Tibial artery (tissue), 4 donors: ENCODE data around the gene RSPRY1.

ENCODE experiments used
- DNase-seq, 2 donors: peaks; one replicate each; pipeline ENCODE4 v3.0.0-alpha.2; 2019
- H3K27ac ChIP-seq, 2 donors: fragments of 200-600 bp; sonication (generic) in 1 of 2; 1 replicate in 1 of 2; 2 replicates in 1 of 2; pipeline ENCODE4 v1.5.1; 2018 to 2019; ENCODE audit warnings: mild to moderate bottlenecking in 1 of 2
- H3K27me3 ChIP-seq, 2 donors: fragments of 200-600 bp; sonication (generic) in 1 of 2; one replicate each; pipeline versions ENCODE4 v1.5.1 to v1.6.0; 2016 to 2019
- H3K36me3 ChIP-seq, 3 donors: fragments of 200-600 bp; sonication (generic) in 2 of 3; one replicate each; pipeline ENCODE4 v1.5.1; 2016 to 2019; ENCODE audit warnings: mild to moderate bottlenecking in 2 of 3
- H3K4me1 ChIP-seq, 4 donors: fragments of 200-600 bp; sonication (generic) in 2 of 4; 1 replicate in 3 of 4; 2 replicates in 1 of 4; pipeline ENCODE4 v1.5.1; 2016 to 2019
- H3K4me3 ChIP-seq, 2 donors: fragments of 200-600 bp; sonication (generic) in 1 of 2; 1 replicate in 1 of 2; 2 replicates in 1 of 2; pipeline ENCODE4 v1.5.1; 2018 to 2019; ENCODE audit warnings: mild to moderate bottlenecking in 2 of 2
- H3K9me3 ChIP-seq, 3 donors: fragments of 200-600 bp; sonication (generic) in 1 of 3; one replicate each; pipeline ENCODE4 v1.5.1; 2016 to 2019
- intact Hi-C: fragments of 100-400 bp; cut with DNase I; formaldehyde crosslinking; loops from one replicate; pipeline ENCODE4 v1.15.0; 2023; ENCODE audit warnings: low total_unique reads
- TF ChIP-seq, protein P1 (sequence below), 2 experiments: fragments of 200-600 bp in 1 of 2; fragments of 450-650 bp in 1 of 2; IDR thresholded peaks; one replicate each; pipeline ENCODE4 v1.5.1; 2017 to 2019; ENCODE audit warnings: antibody characterized with exemption in 2 of 2, mild to moderate bottlenecking in 1 of 2, moderate library complexity in 1 of 2

Gene RSPRY1

DNA sequence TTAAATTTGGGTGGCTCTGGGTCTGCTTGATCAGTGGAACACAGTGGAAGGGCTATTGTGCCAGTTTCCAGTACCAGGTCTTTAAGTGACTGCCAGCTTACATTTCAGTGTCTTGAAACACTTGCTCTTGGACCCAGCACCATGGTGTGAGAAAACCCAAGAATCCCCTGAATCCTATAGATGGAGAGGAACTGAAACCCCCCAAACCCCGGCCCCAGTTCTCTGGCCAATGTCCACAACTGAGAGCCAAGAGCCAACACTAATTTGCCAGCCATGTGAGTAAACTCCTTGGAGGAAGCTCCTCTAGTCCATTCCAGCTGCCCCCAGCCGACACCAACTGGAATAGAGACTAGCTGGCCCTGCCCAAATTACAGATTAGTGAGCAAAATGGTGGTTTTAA lies 56.5 kb downstream of the RSPRY1 start:
- H3K4me1 ChIP-seq: peaks cover 0 to 18% (median 10%) of the 10 kb centered on the region in 4 donors
- intact Hi-C loops: no loop called here

GRCh38 chr16:57244463-57244766 lies 58.3 kb downstream of the RSPRY1 start:
- Histone ChIP-seq H3K4me1 (peaks cover 0 to 18% (median 10%) of the 10 kb centered on the region in 4 donors), H3K4me3 (peak overlapping the region; percentile 68 to 74), H3K9me3 (no peaks in the 10 kb centered on the region), H3K27ac (peak overlapping the region; percentile 85 to 94), H3K36me3 (peaks cover 17 to 36% (median 21%) of the 10 kb centered on the region in 3 donors), H3K27me3 (no peaks in the 10 kb centered on the region)
- intact Hi-C loops: no loop called here
- peak in 1 of 2 donors; percentile 72 for DNase-seq
- TF ChIP-seq, protein P1, sequence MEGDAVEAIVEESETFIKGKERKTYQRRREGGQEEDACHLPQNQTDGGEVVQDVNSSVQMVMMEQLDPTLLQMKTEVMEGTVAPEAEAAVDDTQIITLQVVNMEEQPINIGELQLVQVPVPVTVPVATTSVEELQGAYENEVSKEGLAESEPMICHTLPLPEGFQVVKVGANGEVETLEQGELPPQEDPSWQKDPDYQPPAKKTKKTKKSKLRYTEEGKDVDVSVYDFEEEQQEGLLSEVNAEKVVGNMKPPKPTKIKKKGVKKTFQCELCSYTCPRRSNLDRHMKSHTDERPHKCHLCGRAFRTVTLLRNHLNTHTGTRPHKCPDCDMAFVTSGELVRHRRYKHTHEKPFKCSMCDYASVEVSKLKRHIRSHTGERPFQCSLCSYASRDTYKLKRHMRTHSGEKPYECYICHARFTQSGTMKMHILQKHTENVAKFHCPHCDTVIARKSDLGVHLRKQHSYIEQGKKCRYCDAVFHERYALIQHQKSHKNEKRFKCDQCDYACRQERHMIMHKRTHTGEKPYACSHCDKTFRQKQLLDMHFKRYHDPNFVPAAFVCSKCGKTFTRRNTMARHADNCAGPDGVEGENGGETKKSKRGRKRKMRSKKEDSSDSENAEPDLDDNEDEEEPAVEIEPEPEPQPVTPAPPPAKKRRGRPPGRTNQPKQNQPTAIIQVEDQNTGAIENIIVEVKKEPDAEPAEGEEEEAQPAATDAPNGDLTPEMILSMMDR (IDR thresholded peaks at IDR 0.05): no peak

More for the DNA sequence above, 56.5 kb downstream of the RSPRY1 start:
- TF ChIP-seq, protein P1 (IDR thresholded peaks at IDR 0.05): no peak
- H3K27ac ChIP-seq: no peak overlapping the region
- no peak overlapping the region for H3K4me3 ChIP-seq
- peaks cover 19 to 36% (median 20%) of the 10 kb centered on the region in 3 donors for H3K36me3 ChIP-seq
- DNase-seq: no peak
- H3K9me3 ChIP-seq: no peaks in the 10 kb centered on the region
- no peaks in the 10 kb centered on the region for H3K27me3 ChIP-seq

GRCh38 chr16:57244767-57245471 lies 58.8 kb downstream of the RSPRY1 start, which contains the start of gene ARL2BP:
TSS of gene ARL2BP (plus strand) at chr16:57245259. CDS start at chr16:57245368, 109 bp downstream.
- Histone ChIP-seq H3K27me3 (no peaks in the 10 kb centered on the region), H3K9me3 (no peaks in the 10 kb centered on the region), H3K4me3 (peak within 1 kb of the TSS; percentile 68 to 74), H3K4me1 (peaks cover 0 to 18% (median 10%) of the 10 kb centered on the region in 4 donors), H3K27ac (peak within 1 kb of the TSS; percentile 85 to 94), H3K36me3 (peaks cover 22 to 41% (median 22%) of the 10 kb centered on the region in 3 donors)
- DNase-seq: peak; percentile 99
- TF ChIP-seq, protein P1 (IDR thresholded peaks at IDR 0.05): peak in 1 of 2 experiments; percentile 21
- intact Hi-C loops: no loop called here

GRCh38 chr16:57245472-57246113 lies 59.5 kb downstream of the RSPRY1 start:
- H3K36me3 ChIP-seq: peaks cover 29 to 41% (median 29%) of the 10 kb centered on the region in 3 donors
- peak in 1 of 2 donors; percentile 57 for DNase-seq
- peaks cover 0 to 18% (median 10%) of the 10 kb centered on the region in 4 donors for H3K4me1 ChIP-seq
- TF ChIP-seq, protein P1 (IDR thresholded peaks at IDR 0.05): no peak
- no peaks in the 10 kb centered on the region for H3K27me3 ChIP-seq
- intact Hi-C loops: no loop called here
- no peaks in the 10 kb centered on the region for H3K9me3 ChIP-seq
- H3K4me3 ChIP-seq: peak overlapping the region; percentile 68 to 74
- H3K27ac ChIP-seq: peak overlapping the region; percentile 85 to 94

DNA sequence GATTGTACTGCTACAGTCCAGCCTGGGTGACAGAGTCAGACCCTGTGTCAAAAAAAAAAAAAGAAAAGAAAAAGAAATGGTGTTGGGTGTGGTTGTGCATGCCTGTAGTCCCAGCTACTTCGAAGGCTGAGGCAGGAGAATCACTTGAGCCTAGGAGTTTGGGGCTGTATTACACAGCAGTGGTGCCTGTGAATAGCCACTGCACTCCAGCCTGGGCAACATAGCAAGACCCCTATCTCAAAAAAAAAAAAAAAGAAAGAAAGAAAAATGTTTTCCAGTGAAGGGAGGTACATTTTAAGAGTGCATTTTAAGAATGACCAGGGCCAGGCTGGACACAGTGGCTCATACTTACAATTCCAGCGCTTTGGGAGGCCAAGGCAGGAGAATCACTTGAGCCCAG lies 65.2 kb downstream of the RSPRY1 start:
- peaks cover 0 to 4% (median 2%) of the 10 kb centered on the region in 4 donors for H3K4me1 ChIP-seq
- H3K27me3 ChIP-seq: no peaks in the 10 kb centered on the region
- intact Hi-C loops: no loop called here
- H3K27ac ChIP-seq: no peak overlapping the region
- no peak for DNase-seq
- no peaks in the 10 kb centered on the region for H3K9me3 ChIP-seq
- H3K4me3 ChIP-seq: no peak overlapping the region
- peaks cover 73 to 99% (median 79%) of the 10 kb centered on the region in 3 donors for H3K36me3 ChIP-seq
- TF ChIP-seq, protein P1 (IDR thresholded peaks at IDR 0.05): no peak
